SK-N-SH (cell line): ENCODE data around the gene ACAP3. TPM values are rescaled to one million over a fixed set of nuclear protein-coding genes. Genes with fewer than 3 reads are reported as not detected.

Experiments used
- CTCF ChIA-PET: fragments of 300-600, 350-600 bp; formaldehyde crosslinking; extraction: SDS; loops from one replicate; lab custom pipeline; 2021; lab: Yijun Ruan, JAX
- POLR2A ChIA-PET: fragments of 350-600 bp; sonication (Branson Sonifier 250); formaldehyde crosslinking; extraction: SDS; loops from one replicate; lab custom pipeline; 2020; ENCODE audit warnings: antibody characterized with exemption, inconsistent platforms; lab: Yijun Ruan, JAX
- DNase-seq: peaks from one replicate; pipeline ENCODE4 v3.0.0; 2012
- H2AFZ ChIP-seq: fragments of 200-600 bp; sonication (generic); 2 replicates; pipeline ENCODE4 v1.8.1; 2016; ENCODE audit warnings: antibody characterized with exemption, mild to moderate bottlenecking, low read depth
- H3F3A ChIP-seq: fragments of 200-600 bp; sonication (generic); replicated peaks from 2 replicates; pipeline ENCODE3; 2016; ENCODE audit warnings: antibody characterized with exemption, mild to moderate bottlenecking; ENCODE audit not compliant: insufficient read depth
- H3K27ac ChIP-seq, 2 experiments: fragments of 200-500 bp in 1 of 2; fragments of 200-600 bp in 1 of 2; sonication (Bioruptor generic) in 1 of 2; sonication (generic), shearing (Covaris generic) in 1 of 2; 2 replicates each; pipeline versions ENCODE4 v1.5.1 to v1.6.1; 2014 to 2016; ENCODE audit warnings: low read depth in 2 of 2, inconsistent platforms in 1 of 2, low read length in 1 of 2, mild to moderate bottlenecking in 1 of 2, mixed read lengths in 1 of 2
- H3K27me3 ChIP-seq: fragments of 200-600 bp; sonication (generic), shearing (Covaris generic); 2 replicates; pipeline ENCODE4 v1.6.1; 2016; ENCODE audit warnings: mixed run types; ENCODE audit not compliant: insufficient read depth
- H3K36me3 ChIP-seq, 2 experiments: fragments of 200-500 bp in 1 of 2; fragments of 200-600 bp in 1 of 2; sonication (Bioruptor generic) in 1 of 2; sonication (generic) in 1 of 2; replicated peaks in 1 of 2; 2 replicates each; pipeline versions ENCODE3 to v1.5.1; 2014 to 2016; ENCODE audit warnings: low read length in 1 of 2, mild to moderate bottlenecking in 1 of 2; ENCODE audit not compliant: insufficient read depth in 2 of 2, control insufficient read depth in 1 of 2
- H3K4me1 ChIP-seq, 2 experiments: fragments of 200-500 bp in 1 of 2; fragments of 200-600 bp in 1 of 2; sonication (Bioruptor generic) in 1 of 2; sonication (generic), shearing (Covaris generic) in 1 of 2; 2 replicates each; pipeline versions ENCODE4 v1.5.1 to v1.6.1; 2014 to 2016; ENCODE audit warnings: low read depth in 1 of 2, low read length in 1 of 2, mixed run types in 1 of 2; ENCODE audit not compliant: insufficient read depth in 2 of 2, control insufficient read depth in 1 of 2
- H3K4me2 ChIP-seq: fragments of 200-600 bp; sonication (generic), shearing (Covaris generic); 2 replicates; pipeline ENCODE4 v1.6.1; 2017; ENCODE audit warnings: mixed run types
- H3K4me3 ChIP-seq, 2 experiments: fragments of 200-500 bp in 1 of 2; fragments of 200-600 bp in 1 of 2; sonication (Bioruptor generic) in 1 of 2; sonication (generic), shearing (Covaris generic) in 1 of 2; 2 replicates each; pipeline versions ENCODE4 v1.5.1 to v1.8.1; 2014 to 2016; ENCODE audit warnings: low read depth in 2 of 2, inconsistent platforms in 1 of 2, low read length in 1 of 2, mild to moderate bottlenecking in 1 of 2, mixed read lengths in 1 of 2, moderate library complexity in 1 of 2
- H3K79me2 ChIP-seq: fragments of 200-600 bp; sonication (generic); 2 replicates; pipeline ENCODE4 v1.8.1; 2017; ENCODE audit warnings: mild to moderate bottlenecking; ENCODE audit not compliant: insufficient read depth
- H3K9ac ChIP-seq: fragments of 200-600 bp; sonication (generic); 2 replicates; pipeline ENCODE4 v1.6.1; 2017; ENCODE audit warnings: mixed run types
- H3K9me2 ChIP-seq: fragments of 200-600 bp; sonication (generic); 2 replicates; pipeline ENCODE4 v1.6.1; 2017; ENCODE audit warnings: mixed run types
- H3K9me3 ChIP-seq: fragments of 200-600 bp; sonication (generic); 2 replicates; pipeline ENCODE4 v1.6.1; 2017; ENCODE audit warnings: mixed run types, mild to moderate bottlenecking, moderate library complexity
- H4K20me1 ChIP-seq: fragments of 200-600 bp; sonication (generic); 2 replicates; pipeline ENCODE4 v1.6.1; 2017; ENCODE audit warnings: mild to moderate bottlenecking, mixed run types; ENCODE audit not compliant: insufficient read depth
- CHD2 ChIP-seq: fragments of 150-350 bp; IDR thresholded peaks from 2 replicates; pipeline ENCODE4 v1.6.1; 2018; ENCODE audit warnings: low read length; ENCODE audit not compliant: partially characterized antibody
- ELF1 ChIP-seq: IDR thresholded peaks from 2 replicates; pipeline ENCODE4 v1.4.0; 2012
- EP300 ChIP-seq, 2 experiments: IDR thresholded peaks; 2 replicates each; pipeline versions ENCODE4 v1.4.0 to v1.6.1; 2012; ENCODE audit warnings: borderline replicate concordance in 1 of 2, low read depth in 1 of 2, low read length in 1 of 2
- EZH2phosphoT487 ChIP-seq: fragments of 200-600 bp; sonication (generic); IDR thresholded peaks from 2 replicates; pipeline ENCODE4 v1.6.1; 2017; ENCODE audit warnings: low read depth, mixed run types, mild to moderate bottlenecking, antibody characterized with exemption, moderate library complexity, borderline replicate concordance
- FOSL2 ChIP-seq: IDR thresholded peaks from 2 replicates; pipeline ENCODE4 v1.4.0; 2012; ENCODE audit warnings: low read depth, mild to moderate bottlenecking, moderate library complexity, borderline replicate concordance
- FOXJ3 ChIP-seq: sonication (generic); formaldehyde crosslinking; IDR thresholded peaks from 2 replicates; pipeline ENCODE4 v1.5.1; 2020; ENCODE audit warnings: mild to moderate bottlenecking, missing genetic modification reagents
- FOXM1 ChIP-seq: IDR thresholded peaks from 2 replicates; pipeline ENCODE4 v1.4.0; 2012; ENCODE audit warnings: low read depth, mild to moderate bottlenecking
- GABPA ChIP-seq: IDR thresholded peaks from 2 replicates; pipeline ENCODE4 v1.4.0; 2012; ENCODE audit warnings: low read depth, mild to moderate bottlenecking
- JUND ChIP-seq: IDR thresholded peaks from 2 replicates; pipeline ENCODE4 v1.4.0; 2012
- MEF2A ChIP-seq: IDR thresholded peaks from 2 replicates; pipeline ENCODE4 v1.4.0; 2012; ENCODE audit warnings: low read depth, borderline replicate concordance
- MXI1 ChIP-seq: IDR thresholded peaks from 2 replicates; pipeline ENCODE4 v1.6.1; 2012; ENCODE audit warnings: mild to moderate bottlenecking, low read depth, low read length, improper control_type of control experiment
- SMC3 ChIP-seq: IDR thresholded peaks from 2 replicates; pipeline ENCODE4 v1.6.1; 2012; ENCODE audit warnings: low read depth, low read length, improper control_type of control experiment
- TCF12 ChIP-seq: IDR thresholded peaks from 2 replicates; pipeline ENCODE4 v1.4.0; 2012
- YY1 ChIP-seq: IDR thresholded peaks from 2 replicates; pipeline ENCODE4 v1.4.0; 2012; ENCODE audit warnings: low read depth, mild to moderate bottlenecking
- WGBS: methylation state at CpG from one replicate; pipeline ENCODE4 v1.1.6; 2017; ENCODE audit warnings: low lambda C conversion rate; 5-methylcytosine and 5-hydroxymethylcytosine counted together
- polyA plus RNA-seq, 3 experiments: library from polyadenylated mRNA; depleted of rRNA; stranded (reverse); fragments of >200 nt; gene quantifications; 2 replicates each; pipeline ENCODE4 v1.2.3, GENCODE V29; 2012
- TF ChIP-seq, protein P1 (sequence below): IDR thresholded peaks from 2 replicates; pipeline ENCODE4 v1.4.0; 2012; ENCODE audit warnings: low read depth, borderline replicate concordance
- TF ChIP-seq, protein P2 (sequence below): IDR thresholded peaks from 2 replicates; pipeline ENCODE4 v1.4.0; 2012; ENCODE audit warnings: low read depth
- TF ChIP-seq, protein P3 (sequence below): IDR thresholded peaks from 2 replicates; pipeline ENCODE4; 2012
- TF ChIP-seq, protein P4 (sequence below): fragments of 150-350 bp; IDR thresholded peaks from 2 replicates; pipeline ENCODE4 v1.6.1; 2017; ENCODE audit warnings: antibody characterized with exemption, low read length, low read depth, borderline replicate concordance
- TF ChIP-seq, protein P5 (sequence below): IDR thresholded peaks from 2 replicates; pipeline ENCODE4 v1.6.1; 2012; ENCODE audit warnings: mild to moderate bottlenecking, low read depth, low read length, moderate library complexity
- TF ChIP-seq, protein P6 (sequence below): fragments of 200-600 bp; sonication (generic); IDR thresholded peaks from 2 replicates; pipeline ENCODE4 v1.6.1; 2017; ENCODE audit warnings: antibody characterized with exemption, mild to moderate bottlenecking, moderate library complexity
- TF ChIP-seq, protein P7 (sequence below): fragments of 150-350 bp; IDR thresholded peaks from 2 replicates; pipeline ENCODE4 v1.6.1; 2016; ENCODE audit warnings: mild to moderate bottlenecking, low read depth, low read length

Gene ACAP3
- polyA plus RNA-seq, 1 of the 3 experiments (the other 2 are of a cell fraction), result 51.7 TPM

DNA sequence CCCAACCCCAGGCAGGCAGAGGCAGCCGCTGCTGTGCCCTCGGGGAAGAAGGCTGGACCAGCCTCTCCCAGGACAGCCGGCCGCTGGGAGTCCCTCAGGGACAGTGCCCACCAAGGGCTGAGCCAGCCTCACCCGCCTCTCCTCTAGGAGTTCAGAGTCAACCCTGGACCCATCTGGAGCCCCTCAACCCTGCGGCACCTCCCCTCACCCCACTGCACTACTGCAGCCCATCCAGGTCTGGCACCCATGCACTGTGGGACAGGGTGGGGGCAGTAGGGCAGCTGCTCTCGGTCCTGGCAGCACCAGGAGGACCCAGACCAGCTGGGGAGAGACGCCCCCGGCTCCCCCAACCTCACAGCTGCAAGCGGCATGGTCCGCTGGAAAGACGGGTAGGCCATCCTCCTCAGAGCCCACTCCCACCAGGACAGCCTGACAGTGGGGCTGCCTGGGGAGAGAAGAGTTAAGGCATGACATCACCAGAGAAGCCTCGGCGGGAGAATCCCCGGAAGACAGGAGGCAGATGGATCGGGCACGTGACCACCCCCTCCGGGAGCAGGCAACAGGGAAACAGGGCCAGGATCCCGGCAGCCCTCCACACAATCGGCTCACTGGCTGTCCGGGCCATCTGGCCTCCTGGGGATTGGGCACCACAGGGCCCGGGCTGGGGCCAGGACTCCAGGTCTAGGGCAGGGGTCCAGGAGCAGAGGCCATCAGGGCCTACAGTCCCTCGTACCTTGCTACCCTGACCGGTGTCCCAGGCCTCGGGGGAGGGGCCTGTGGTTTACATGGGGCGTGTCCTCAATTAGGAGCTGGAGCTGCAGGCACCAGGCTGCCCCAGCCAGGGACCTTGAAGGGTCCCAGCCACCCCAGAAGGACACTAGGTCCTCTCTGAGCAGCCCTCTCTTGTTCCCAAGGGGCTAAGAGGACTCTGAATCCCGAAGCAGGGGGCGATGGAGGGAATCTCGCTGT lies 3.1 kb downstream of the ACAP3 start:
- 15% methylated on average over 11 of the region's 29 CpGs for WGBS
- H3K9ac ChIP-seq, result peak overlapping the region; percentile 56; the same call in 1 of the 2 replicates
- peak overlapping the region; percentile 36 to 46; a peak in 3 of 4 replicates for H3K4me3 ChIP-seq
- no peaks in the 10 kb centered on the region for H3K9me3 ChIP-seq
- H3K27ac ChIP-seq, result peak overlapping the region; percentile 68 to 97
- peak overlapping the region; percentile 95 for H3K4me2 ChIP-seq
- POLR2A ChIA-PET, result interaction anchor here (0.6 to 1.5 kb wide), 2 partner anchors 13 to 70 kb away, joined by 3 to 4 read pairs; partner anchors contain the start of gene AURKAIP1
- H3K4me1 ChIP-seq, result peaks cover 13 to 48% of the 10 kb centered on the region in 2 experiments; a peak in 2 of 4 replicates
- DNase-seq, result peak; percentile 91
- H3K36me3 ChIP-seq, result peaks cover 0 to 3% of the 10 kb centered on the region in 2 experiments
- no peaks in the 10 kb centered on the region for H3K27me3 ChIP-seq
- peaks cover 11% of the 10 kb centered on the region; the same call in 1 of the 2 replicates for H4K20me1 ChIP-seq
- peak overlapping the region; percentile 63; the same call in 1 of the 2 replicates for H2AFZ ChIP-seq
- H3K79me2 ChIP-seq, result peaks cover 32% of the 10 kb centered on the region
- no peaks in the 10 kb centered on the region for H3K9me2 ChIP-seq
- CTCF ChIA-PET, result interaction anchor here (0.5 to 3.7 kb wide), 10 partner anchors 13 to 302 kb away, joined by 3 to 44 read pairs (median 3); no protein-coding TSS in a partner anchor
- no peaks in the 10 kb centered on the region for H3F3A ChIP-seq
- TF ChIP-seq, protein P1, sequence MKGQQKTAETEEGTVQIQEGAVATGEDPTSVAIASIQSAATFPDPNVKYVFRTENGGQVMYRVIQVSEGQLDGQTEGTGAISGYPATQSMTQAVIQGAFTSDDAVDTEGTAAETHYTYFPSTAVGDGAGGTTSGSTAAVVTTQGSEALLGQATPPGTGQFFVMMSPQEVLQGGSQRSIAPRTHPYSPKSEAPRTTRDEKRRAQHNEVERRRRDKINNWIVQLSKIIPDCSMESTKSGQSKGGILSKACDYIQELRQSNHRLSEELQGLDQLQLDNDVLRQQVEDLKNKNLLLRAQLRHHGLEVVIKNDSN, result peak; percentile 93
- TF ChIP-seq FOXJ3 (CRISPR knock-in tag), result 0 out of 2 replicates have a peak, but pooled peaks have one; percentile 47
- no peak; the same call in 1 of the 2 replicates for TF ChIP-seq TCF12
- TF ChIP-seq, protein P2, sequence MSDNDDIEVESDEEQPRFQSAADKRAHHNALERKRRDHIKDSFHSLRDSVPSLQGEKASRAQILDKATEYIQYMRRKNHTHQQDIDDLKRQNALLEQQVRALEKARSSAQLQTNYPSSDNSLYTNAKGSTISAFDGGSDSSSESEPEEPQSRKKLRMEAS, result peak; percentile 94
- peak; percentile 69 for TF ChIP-seq ELF1
- TF ChIP-seq, protein P3, sequence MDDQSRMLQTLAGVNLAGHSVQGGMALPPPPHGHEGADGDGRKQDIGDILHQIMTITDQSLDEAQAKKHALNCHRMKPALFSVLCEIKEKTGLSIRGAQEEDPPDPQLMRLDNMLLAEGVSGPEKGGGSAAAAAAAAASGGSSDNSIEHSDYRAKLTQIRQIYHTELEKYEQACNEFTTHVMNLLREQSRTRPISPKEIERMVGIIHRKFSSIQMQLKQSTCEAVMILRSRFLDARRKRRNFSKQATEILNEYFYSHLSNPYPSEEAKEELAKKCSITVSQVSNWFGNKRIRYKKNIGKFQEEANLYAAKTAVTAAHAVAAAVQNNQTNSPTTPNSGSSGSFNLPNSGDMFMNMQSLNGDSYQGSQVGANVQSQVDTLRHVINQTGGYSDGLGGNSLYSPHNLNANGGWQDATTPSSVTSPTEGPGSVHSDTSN, result no peak
- TF ChIP-seq EP300 (IDR thresholded peaks at IDR 0.05; ENCODE audit: borderline replicate concordance in 1 of 2, low read depth in 1 of 2, low read length in 1 of 2), result peak in 1 of 2 experiments; percentile 54; a peak in 1 of 4 replicates
- TF ChIP-seq FOXM1, result no peak
- no peak for TF ChIP-seq MEF2A
- TF ChIP-seq, protein P4, sequence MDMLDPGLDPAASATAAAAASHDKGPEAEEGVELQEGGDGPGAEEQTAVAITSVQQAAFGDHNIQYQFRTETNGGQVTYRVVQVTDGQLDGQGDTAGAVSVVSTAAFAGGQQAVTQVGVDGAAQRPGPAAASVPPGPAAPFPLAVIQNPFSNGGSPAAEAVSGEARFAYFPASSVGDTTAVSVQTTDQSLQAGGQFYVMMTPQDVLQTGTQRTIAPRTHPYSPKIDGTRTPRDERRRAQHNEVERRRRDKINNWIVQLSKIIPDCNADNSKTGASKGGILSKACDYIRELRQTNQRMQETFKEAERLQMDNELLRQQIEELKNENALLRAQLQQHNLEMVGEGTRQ, result peak; percentile 79; the same call in 1 of the 2 replicates
- TF ChIP-seq, protein P5, sequence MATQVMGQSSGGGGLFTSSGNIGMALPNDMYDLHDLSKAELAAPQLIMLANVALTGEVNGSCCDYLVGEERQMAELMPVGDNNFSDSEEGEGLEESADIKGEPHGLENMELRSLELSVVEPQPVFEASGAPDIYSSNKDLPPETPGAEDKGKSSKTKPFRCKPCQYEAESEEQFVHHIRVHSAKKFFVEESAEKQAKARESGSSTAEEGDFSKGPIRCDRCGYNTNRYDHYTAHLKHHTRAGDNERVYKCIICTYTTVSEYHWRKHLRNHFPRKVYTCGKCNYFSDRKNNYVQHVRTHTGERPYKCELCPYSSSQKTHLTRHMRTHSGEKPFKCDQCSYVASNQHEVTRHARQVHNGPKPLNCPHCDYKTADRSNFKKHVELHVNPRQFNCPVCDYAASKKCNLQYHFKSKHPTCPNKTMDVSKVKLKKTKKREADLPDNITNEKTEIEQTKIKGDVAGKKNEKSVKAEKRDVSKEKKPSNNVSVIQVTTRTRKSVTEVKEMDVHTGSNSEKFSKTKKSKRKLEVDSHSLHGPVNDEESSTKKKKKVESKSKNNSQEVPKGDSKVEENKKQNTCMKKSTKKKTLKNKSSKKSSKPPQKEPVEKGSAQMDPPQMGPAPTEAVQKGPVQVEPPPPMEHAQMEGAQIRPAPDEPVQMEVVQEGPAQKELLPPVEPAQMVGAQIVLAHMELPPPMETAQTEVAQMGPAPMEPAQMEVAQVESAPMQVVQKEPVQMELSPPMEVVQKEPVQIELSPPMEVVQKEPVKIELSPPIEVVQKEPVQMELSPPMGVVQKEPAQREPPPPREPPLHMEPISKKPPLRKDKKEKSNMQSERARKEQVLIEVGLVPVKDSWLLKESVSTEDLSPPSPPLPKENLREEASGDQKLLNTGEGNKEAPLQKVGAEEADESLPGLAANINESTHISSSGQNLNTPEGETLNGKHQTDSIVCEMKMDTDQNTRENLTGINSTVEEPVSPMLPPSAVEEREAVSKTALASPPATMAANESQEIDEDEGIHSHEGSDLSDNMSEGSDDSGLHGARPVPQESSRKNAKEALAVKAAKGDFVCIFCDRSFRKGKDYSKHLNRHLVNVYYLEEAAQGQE, result no peak
- TF ChIP-seq, protein P6, sequence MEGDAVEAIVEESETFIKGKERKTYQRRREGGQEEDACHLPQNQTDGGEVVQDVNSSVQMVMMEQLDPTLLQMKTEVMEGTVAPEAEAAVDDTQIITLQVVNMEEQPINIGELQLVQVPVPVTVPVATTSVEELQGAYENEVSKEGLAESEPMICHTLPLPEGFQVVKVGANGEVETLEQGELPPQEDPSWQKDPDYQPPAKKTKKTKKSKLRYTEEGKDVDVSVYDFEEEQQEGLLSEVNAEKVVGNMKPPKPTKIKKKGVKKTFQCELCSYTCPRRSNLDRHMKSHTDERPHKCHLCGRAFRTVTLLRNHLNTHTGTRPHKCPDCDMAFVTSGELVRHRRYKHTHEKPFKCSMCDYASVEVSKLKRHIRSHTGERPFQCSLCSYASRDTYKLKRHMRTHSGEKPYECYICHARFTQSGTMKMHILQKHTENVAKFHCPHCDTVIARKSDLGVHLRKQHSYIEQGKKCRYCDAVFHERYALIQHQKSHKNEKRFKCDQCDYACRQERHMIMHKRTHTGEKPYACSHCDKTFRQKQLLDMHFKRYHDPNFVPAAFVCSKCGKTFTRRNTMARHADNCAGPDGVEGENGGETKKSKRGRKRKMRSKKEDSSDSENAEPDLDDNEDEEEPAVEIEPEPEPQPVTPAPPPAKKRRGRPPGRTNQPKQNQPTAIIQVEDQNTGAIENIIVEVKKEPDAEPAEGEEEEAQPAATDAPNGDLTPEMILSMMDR, result no peak
- peak; percentile 92 for TF ChIP-seq MXI1
- TF ChIP-seq, protein P7, sequence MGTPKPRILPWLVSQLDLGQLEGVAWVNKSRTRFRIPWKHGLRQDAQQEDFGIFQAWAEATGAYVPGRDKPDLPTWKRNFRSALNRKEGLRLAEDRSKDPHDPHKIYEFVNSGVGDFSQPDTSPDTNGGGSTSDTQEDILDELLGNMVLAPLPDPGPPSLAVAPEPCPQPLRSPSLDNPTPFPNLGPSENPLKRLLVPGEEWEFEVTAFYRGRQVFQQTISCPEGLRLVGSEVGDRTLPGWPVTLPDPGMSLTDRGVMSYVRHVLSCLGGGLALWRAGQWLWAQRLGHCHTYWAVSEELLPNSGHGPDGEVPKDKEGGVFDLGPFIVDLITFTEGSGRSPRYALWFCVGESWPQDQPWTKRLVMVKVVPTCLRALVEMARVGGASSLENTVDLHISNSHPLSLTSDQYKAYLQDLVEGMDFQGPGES, result no peak
- no peak for TF ChIP-seq YY1
- TF ChIP-seq EZH2phosphoT487, result no peak
- no peak for TF ChIP-seq FOSL2
- no peak for TF ChIP-seq JUND
- no peak for TF ChIP-seq SMC3
- TF ChIP-seq GABPA, result peak; percentile 39; the same call in 1 of the 2 replicates
- TF ChIP-seq CHD2, result peak; percentile 30
